Breast epithelium (tissue), 4 donors: ENCODE data around the gene HOXB1. TPM values are rescaled to one million over a fixed set of nuclear protein-coding genes. Genes with fewer than 3 reads are reported as not detected.
"Not testable (repeated sequence)": the region's sequence is repeated elsewhere in the genome, so short reads cannot be mapped to it uniquely, and the experiment has no call there.

ENCODE experiments used
- DNase-seq, 2 donors: peaks; one replicate each; pipeline ENCODE4 v3.0.0-alpha.2; 2019; ENCODE audit warnings: low spot score in 2 of 2
- H3K27ac ChIP-seq, 2 donors: fragments of 200-600 bp; sonication (generic) in 1 of 2; one replicate each; pipeline ENCODE4 v1.5.1; 2016 to 2019; ENCODE audit warnings: mild to moderate bottlenecking in 1 of 2
- H3K27me3 ChIP-seq, 2 donors: fragments of 200-600 bp; sonication (generic) in 1 of 2; one replicate each; pipeline versions ENCODE4 v1.5.1 to v1.6.0; 2017 to 2019; ENCODE audit warnings: control low read depth in 1 of 2, mild to moderate bottlenecking in 1 of 2
- H3K36me3 ChIP-seq: fragments of 200-600 bp; one replicate; pipeline ENCODE4 v1.5.1; 2019
- H3K4me1 ChIP-seq, 2 donors: fragments of 200-600 bp; sonication (generic); one replicate each; pipeline ENCODE4 v1.5.1; 2016 to 2019; ENCODE audit warnings: control low read depth in 1 of 2
- H3K4me3 ChIP-seq, 3 donors: fragments of 200-600 bp; sonication (generic); 1 replicate in 2 of 3; 2 replicates in 1 of 3; pipeline ENCODE4 v1.5.1; 2016 to 2019; ENCODE audit warnings: mild to moderate bottlenecking in 3 of 3, moderate library complexity in 2 of 3
- H3K9me3 ChIP-seq, 2 donors: fragments of 200-600 bp; sonication (generic) in 1 of 2; one replicate each; pipeline ENCODE4 v1.5.1; 2016 to 2019; ENCODE audit warnings: control low read depth in 1 of 2
- POLR2A ChIP-seq: fragments of 450-650 bp; IDR thresholded peaks from one replicate; pipeline ENCODE4 v1.6.1; 2016; ENCODE audit warnings: antibody characterized with exemption, mild to moderate bottlenecking, moderate library complexity
- POLR2AphosphoS5 ChIP-seq, 3 donors: sonication (generic); formaldehyde crosslinking; IDR thresholded peaks; one replicate each; pipeline ENCODE4 v1.6.1; 2017; ENCODE audit warnings: antibody characterized with exemption in 3 of 3
- intact Hi-C: fragments of 100-400 bp; cut with DNase I; formaldehyde crosslinking; loops from one replicate; pipeline ENCODE4 v1.15.1; 2023; ENCODE audit warnings: low total_unique reads
- total RNA-seq, 3 donors: library from RNA; depleted of rRNA; stranded (reverse); fragments of >200 nt; gene quantifications; one replicate each; pipeline ENCODE4 v1.1.0, GENCODE V29; 2016
- TF ChIP-seq, protein P1 (sequence below), 3 donors: fragments of 450-650 bp; IDR thresholded peaks; one replicate each; pipeline ENCODE4 v1.5.1; 2016 to 2017; ENCODE audit warnings: antibody characterized with exemption in 3 of 3, mild to moderate bottlenecking in 3 of 3, moderate library complexity in 3 of 3

The HOXB1 gene
- total RNA-seq, 3 donors from 2014 or later, result not detected

DNA sequence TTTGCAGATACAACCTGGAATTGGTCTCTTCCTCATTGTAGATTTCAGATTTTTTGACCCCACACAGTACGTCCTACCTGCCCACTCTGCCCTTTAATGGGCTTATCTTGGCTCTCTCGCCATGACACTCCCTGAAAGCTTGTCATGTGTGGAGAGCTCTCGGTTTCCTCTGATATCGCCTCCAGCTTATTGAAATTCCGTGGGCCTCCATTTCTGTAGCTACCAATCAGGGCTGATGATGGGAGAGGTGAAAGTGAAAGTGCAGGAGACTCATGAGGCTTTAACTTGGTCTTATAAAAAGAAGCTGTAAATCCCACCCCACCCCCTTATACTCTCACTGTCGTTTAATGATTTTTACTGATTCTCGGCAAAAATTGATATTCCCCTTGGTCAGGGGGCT lies 17.7 kb downstream of the HOXB1 start:
- intact Hi-C loops, result no loop called here
- Histone ChIP-seq H3K27ac (no peak overlapping the region), H3K36me3 (no peaks in the 10 kb centered on the region), H3K9me3 (no peaks in the 10 kb centered on the region), H3K4me1 (no peaks in the 10 kb centered on the region), H3K27me3 (no peaks in the 10 kb centered on the region), H3K4me3 (peak overlapping the region in 2 of 3 donors; percentile 9 to 15)
- TF ChIP-seq POLR2AphosphoS5 (IDR thresholded peaks at IDR 0.05) (no peak), POLR2A (no peak)
- TF ChIP-seq, protein P1, sequence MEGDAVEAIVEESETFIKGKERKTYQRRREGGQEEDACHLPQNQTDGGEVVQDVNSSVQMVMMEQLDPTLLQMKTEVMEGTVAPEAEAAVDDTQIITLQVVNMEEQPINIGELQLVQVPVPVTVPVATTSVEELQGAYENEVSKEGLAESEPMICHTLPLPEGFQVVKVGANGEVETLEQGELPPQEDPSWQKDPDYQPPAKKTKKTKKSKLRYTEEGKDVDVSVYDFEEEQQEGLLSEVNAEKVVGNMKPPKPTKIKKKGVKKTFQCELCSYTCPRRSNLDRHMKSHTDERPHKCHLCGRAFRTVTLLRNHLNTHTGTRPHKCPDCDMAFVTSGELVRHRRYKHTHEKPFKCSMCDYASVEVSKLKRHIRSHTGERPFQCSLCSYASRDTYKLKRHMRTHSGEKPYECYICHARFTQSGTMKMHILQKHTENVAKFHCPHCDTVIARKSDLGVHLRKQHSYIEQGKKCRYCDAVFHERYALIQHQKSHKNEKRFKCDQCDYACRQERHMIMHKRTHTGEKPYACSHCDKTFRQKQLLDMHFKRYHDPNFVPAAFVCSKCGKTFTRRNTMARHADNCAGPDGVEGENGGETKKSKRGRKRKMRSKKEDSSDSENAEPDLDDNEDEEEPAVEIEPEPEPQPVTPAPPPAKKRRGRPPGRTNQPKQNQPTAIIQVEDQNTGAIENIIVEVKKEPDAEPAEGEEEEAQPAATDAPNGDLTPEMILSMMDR (IDR thresholded peaks at IDR 0.05), result no peak
- no peak for DNase-seq

- no peak for DNase-seq
- no peaks in the 10 kb centered on the region for H3K9me3 ChIP-seq
- H3K4me3 ChIP-seq, result no peak overlapping the region
- no peak for TF ChIP-seq POLR2AphosphoS5 (IDR thresholded peaks at IDR 0.05)
- TF ChIP-seq POLR2A, result no peak
- TF ChIP-seq, protein P1 (IDR thresholded peaks at IDR 0.05), result no peak
- intact Hi-C loops, result no loop called here
- H3K27ac ChIP-seq, result no peak overlapping the region
- H3K4me1 ChIP-seq, result no peaks in the 10 kb centered on the region
- H3K36me3 ChIP-seq, result no peaks in the 10 kb centered on the region
- no peaks in the 10 kb centered on the region for H3K27me3 ChIP-seq
Observed at GRCh38 chr17:48510761-48511604, 19.8 kb downstream of the HOXB1 start.

GRCh38 chr17:48510381-48510760 lies 20.4 kb downstream of the HOXB1 start:
- Histone ChIP-seq H3K4me1 (no peaks in the 10 kb centered on the region), H3K36me3 (no peaks in the 10 kb centered on the region), H3K27me3 (no peaks in the 10 kb centered on the region), H3K27ac (no peak overlapping the region), H3K4me3 (no peak overlapping the region), H3K9me3 (no peaks in the 10 kb centered on the region)
- intact Hi-C loops, result no loop called here
- no peak for DNase-seq
- no peak for TF ChIP-seq POLR2A
- TF ChIP-seq, protein P1 (IDR thresholded peaks at IDR 0.05), result no peak
- no peak for TF ChIP-seq POLR2AphosphoS5 (IDR thresholded peaks at IDR 0.05)

GRCh38 chr17:48509708-48510107 lies 21.1 kb downstream of the HOXB1 start:
- not testable (repeated sequence) for H3K27ac ChIP-seq, H3K4me3 ChIP-seq, H3K9me3 ChIP-seq, DNase-seq, H3K4me1 ChIP-seq, H3K36me3 ChIP-seq, H3K27me3 ChIP-seq
- intact Hi-C loops, result loop anchor here (10.0 kb wide), 1 partner anchor 65 kb away; no protein-coding TSS in a partner anchor

GRCh38 chr17:48506246-48506645 lies 24.6 kb downstream of the HOXB1 start:
- H3K36me3 ChIP-seq, result no peaks in the 10 kb centered on the region
- intact Hi-C loops, result loop anchor here (1.0 to 10.0 kb wide), 2 partner anchors 35 to 61 kb away; no protein-coding TSS in a partner anchor
- no peak overlapping the region for H3K27ac ChIP-seq
- no peaks in the 10 kb centered on the region for H3K4me1 ChIP-seq
- TF ChIP-seq POLR2AphosphoS5 (IDR thresholded peaks at IDR 0.05) (no peak), POLR2A (no peak)
- TF ChIP-seq, protein P1 (IDR thresholded peaks at IDR 0.05), result no peak
- H3K9me3 ChIP-seq, result no peaks in the 10 kb centered on the region
- no peak overlapping the region for H3K4me3 ChIP-seq
- DNase-seq, result no peak
- H3K27me3 ChIP-seq, result no peaks in the 10 kb centered on the region
